Measurements from ENCODE around the gene DNAJA3.
A peak's percentile ranks its signal among the peaks of the same experiment; 100 is the strongest.

DNAJA3 gene

DNA sequence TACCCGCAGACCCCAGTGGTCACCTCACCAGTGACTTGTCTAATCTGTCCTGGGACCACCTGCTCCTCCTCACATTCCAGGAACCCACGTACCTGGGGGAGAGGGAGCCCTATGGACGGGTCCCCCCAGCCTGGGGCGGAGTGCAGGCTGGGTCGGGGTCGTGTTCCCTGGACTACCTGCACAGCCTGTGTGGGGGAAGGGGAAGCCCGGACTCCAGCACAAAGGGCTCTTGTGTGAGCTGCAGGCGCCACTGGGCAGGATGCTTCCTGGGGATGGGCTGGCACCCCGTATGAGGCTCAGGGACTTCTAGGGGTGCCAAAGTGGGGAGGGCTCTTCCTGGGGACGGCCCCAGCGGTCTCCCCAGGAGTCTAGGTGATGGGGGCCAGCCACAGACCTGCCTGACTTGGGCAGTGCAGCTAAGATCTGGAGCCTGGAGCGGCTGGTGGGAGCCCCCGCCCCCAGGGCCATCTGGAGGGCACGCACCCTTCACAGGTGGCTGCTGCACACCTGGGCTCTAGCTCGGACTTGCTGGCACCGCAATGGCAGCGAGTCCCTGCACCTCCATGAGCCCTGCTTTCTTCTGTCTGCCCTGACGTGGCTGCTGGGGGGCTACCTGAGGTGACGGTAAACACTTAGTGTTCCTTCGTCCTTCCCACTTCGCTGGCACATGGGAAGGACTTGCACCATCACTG is 46.5 kb upstream of the DNAJA3 start:
- H3K4me3 Mint-ChIP-seq = no peak overlapping the region
- H3K27me3 Mint-ChIP-seq (ENCODE audit: low read depth) = peaks cover 3% of the 10 kb centered on the region
- peaks cover 6% of the 10 kb centered on the region for H3K36me3 Mint-ChIP-seq (ENCODE audit: low read depth)
- TF ChIP-seq, protein P1, sequence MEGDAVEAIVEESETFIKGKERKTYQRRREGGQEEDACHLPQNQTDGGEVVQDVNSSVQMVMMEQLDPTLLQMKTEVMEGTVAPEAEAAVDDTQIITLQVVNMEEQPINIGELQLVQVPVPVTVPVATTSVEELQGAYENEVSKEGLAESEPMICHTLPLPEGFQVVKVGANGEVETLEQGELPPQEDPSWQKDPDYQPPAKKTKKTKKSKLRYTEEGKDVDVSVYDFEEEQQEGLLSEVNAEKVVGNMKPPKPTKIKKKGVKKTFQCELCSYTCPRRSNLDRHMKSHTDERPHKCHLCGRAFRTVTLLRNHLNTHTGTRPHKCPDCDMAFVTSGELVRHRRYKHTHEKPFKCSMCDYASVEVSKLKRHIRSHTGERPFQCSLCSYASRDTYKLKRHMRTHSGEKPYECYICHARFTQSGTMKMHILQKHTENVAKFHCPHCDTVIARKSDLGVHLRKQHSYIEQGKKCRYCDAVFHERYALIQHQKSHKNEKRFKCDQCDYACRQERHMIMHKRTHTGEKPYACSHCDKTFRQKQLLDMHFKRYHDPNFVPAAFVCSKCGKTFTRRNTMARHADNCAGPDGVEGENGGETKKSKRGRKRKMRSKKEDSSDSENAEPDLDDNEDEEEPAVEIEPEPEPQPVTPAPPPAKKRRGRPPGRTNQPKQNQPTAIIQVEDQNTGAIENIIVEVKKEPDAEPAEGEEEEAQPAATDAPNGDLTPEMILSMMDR (IDR thresholded peaks at IDR 0.05; ENCODE audit: unreplicated experiment in 3 of 3) = no peak
- H3K27ac Mint-ChIP-seq = peak overlapping the region in 2 of 3 experiments; percentile 15 to 96
- no peaks in the 10 kb centered on the region for H3K9me3 Mint-ChIP-seq
- H3K4me1 Mint-ChIP-seq = peaks cover 42% of the 10 kb centered on the region

DNA sequence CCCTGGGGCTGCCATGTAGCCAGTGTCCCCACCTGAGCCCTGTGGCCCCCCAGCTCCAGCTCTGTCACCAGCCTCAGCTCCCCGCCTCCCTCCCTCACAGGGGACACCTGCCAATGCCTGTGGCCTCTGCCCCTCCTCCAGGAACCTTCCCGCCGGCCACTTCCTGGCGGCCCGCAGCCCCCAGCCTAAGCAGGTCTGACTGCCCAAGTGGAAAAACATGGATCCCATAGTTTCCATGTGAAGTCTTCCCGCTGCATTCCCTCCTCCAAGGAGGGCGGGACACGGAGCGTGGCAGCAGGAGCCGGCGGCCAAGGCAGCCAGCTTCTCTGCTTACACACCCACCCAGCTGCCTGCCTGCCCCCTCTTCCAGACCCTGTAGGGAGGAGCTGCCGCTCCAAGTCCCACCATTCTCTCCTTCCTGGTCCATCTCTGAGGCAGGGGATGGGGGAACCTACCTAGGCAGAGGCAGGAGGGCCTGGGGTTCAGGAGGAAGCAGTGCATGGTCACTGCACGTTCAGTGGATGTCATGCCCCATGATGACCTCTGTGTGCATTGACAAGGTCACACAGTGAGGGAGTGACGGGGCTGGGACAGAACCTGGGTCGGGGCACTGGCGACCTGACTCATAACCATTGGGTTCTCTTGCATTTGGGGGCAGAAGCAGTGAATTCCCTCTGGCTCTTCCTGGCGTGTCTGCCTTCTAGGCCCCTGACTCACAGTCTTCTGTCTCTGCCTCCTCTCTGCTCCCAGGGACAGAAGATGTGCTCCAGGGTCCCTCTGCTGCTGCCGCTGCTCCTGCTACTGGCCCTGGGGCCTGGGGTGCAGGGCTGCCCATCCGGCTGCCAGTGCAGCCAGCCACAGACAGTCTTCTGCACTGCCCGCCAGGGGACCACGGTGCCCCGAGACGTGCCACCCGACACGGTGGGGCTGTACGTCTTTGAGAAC is 45.3 kb upstream of the DNAJA3 start:
- Mint-ChIP-seq H3K36me3 (ENCODE audit: low read depth) (peaks cover 6% of the 10 kb centered on the region), H3K4me3 (peak overlapping the region; percentile 9 to 57 (median 51))
- TF ChIP-seq, protein P1 (IDR thresholded peaks at IDR 0.05; ENCODE audit: unreplicated experiment in 3 of 3) = no peak

DNA sequence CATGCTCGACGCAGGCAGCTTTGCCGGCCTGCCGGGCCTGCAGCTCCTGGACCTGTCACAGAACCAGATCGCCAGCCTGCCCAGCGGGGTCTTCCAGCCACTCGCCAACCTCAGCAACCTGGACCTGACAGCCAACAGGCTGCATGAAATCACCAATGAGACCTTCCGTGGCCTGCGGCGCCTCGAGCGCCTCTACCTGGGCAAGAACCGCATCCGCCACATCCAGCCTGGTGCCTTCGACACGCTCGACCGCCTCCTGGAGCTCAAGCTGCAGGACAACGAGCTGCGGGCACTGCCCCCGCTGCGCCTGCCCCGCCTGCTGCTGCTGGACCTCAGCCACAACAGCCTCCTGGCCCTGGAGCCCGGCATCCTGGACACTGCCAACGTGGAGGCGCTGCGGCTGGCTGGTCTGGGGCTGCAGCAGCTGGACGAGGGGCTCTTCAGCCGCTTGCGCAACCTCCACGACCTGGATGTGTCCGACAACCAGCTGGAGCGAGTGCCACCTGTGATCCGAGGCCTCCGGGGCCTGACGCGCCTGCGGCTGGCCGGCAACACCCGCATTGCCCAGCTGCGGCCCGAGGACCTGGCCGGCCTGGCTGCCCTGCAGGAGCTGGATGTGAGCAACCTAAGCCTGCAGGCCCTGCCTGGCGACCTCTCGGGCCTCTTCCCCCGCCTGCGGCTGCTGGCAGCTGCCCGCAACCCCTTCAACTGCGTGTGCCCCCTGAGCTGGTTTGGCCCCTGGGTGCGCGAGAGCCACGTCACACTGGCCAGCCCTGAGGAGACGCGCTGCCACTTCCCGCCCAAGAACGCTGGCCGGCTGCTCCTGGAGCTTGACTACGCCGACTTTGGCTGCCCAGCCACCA is 44.4 kb upstream of the DNAJA3 start:
- H3K27ac Mint-ChIP-seq = no peak overlapping the region
- TF ChIP-seq, protein P1 (IDR thresholded peaks at IDR 0.05; ENCODE audit: unreplicated experiment in 3 of 3) = no peak
- peaks cover 37% of the 10 kb centered on the region for H3K4me1 Mint-ChIP-seq
- no peaks in the 10 kb centered on the region for H3K9me3 Mint-ChIP-seq
- peaks cover 6% of the 10 kb centered on the region for H3K36me3 Mint-ChIP-seq (ENCODE audit: low read depth)
- no peak overlapping the region for H3K4me3 Mint-ChIP-seq
- peaks cover 3% of the 10 kb centered on the region for H3K27me3 Mint-ChIP-seq (ENCODE audit: low read depth)

More for the DNA sequence above, 45.3 kb upstream of the DNAJA3 start:
- H3K4me1 Mint-ChIP-seq = peaks cover 40% of the 10 kb centered on the region
- H3K9me3 Mint-ChIP-seq = no peaks in the 10 kb centered on the region
- peak overlapping the region; percentile 79 to 87 (median 84) for H3K27ac Mint-ChIP-seq
- peaks cover 3% of the 10 kb centered on the region for H3K27me3 Mint-ChIP-seq (ENCODE audit: low read depth)

DNA sequence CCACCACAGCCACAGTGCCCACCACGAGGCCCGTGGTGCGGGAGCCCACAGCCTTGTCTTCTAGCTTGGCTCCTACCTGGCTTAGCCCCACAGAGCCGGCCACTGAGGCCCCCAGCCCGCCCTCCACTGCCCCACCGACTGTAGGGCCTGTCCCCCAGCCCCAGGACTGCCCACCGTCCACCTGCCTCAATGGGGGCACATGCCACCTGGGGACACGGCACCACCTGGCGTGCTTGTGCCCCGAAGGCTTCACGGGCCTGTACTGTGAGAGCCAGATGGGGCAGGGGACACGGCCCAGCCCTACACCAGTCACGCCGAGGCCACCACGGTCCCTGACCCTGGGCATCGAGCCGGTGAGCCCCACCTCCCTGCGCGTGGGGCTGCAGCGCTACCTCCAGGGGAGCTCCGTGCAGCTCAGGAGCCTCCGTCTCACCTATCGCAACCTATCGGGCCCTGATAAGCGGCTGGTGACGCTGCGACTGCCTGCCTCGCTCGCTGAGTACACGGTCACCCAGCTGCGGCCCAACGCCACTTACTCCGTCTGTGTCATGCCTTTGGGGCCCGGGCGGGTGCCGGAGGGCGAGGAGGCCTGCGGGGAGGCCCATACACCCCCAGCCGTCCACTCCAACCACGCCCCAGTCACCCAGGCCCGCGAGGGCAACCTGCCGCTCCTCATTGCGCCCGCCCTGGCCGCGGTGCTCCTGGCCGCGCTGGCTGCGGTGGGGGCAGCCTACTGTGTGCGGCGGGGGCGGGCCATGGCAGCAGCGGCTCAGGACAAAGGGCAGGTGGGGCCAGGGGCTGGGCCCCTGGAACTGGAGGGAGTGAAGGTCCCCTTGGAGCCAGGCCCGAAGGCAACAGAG is 43.5 kb upstream of the DNAJA3 start:
- no peak overlapping the region for H3K27ac Mint-ChIP-seq
- H3K36me3 Mint-ChIP-seq (ENCODE audit: low read depth) = peaks cover 6% of the 10 kb centered on the region
- peaks cover 37% of the 10 kb centered on the region for H3K4me1 Mint-ChIP-seq
- H3K27me3 Mint-ChIP-seq (ENCODE audit: low read depth) = peaks cover 3% of the 10 kb centered on the region
- H3K9me3 Mint-ChIP-seq = no peaks in the 10 kb centered on the region
- TF ChIP-seq, protein P1 (IDR thresholded peaks at IDR 0.05; ENCODE audit: unreplicated experiment in 3 of 3) = no peak
- H3K4me3 Mint-ChIP-seq = no peak overlapping the region

DNA sequence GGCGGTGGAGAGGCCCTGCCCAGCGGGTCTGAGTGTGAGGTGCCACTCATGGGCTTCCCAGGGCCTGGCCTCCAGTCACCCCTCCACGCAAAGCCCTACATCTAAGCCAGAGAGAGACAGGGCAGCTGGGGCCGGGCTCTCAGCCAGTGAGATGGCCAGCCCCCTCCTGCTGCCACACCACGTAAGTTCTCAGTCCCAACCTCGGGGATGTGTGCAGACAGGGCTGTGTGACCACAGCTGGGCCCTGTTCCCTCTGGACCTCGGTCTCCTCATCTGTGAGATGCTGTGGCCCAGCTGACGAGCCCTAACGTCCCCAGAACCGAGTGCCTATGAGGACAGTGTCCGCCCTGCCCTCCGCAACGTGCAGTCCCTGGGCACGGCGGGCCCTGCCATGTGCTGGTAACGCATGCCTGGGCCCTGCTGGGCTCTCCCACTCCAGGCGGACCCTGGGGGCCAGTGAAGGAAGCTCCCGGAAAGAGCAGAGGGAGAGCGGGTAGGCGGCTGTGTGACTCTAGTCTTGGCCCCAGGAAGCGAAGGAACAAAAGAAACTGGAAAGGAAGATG is 42.8 kb upstream of the DNAJA3 start:
- Mint-ChIP-seq H3K9me3 (no peaks in the 10 kb centered on the region), H3K36me3 (ENCODE audit: low read depth) (peaks cover 6% of the 10 kb centered on the region), H3K27ac (peak overlapping the region; percentile 28 to 91 (median 76)), H3K4me3 (no peak overlapping the region), H3K27me3 (ENCODE audit: low read depth) (peaks cover 2% of the 10 kb centered on the region), H3K4me1 (peaks cover 30% of the 10 kb centered on the region)
- TF ChIP-seq, protein P1 (IDR thresholded peaks at IDR 0.05; ENCODE audit: unreplicated experiment in 3 of 3) = no peak

All from nephron (organoid).